HCT116 (cell line): Measurements from ENCODE around the gene IGSF9B. TPM values are rescaled to one million over a fixed set of nuclear protein-coding genes. Genes with fewer than 3 reads are reported as not detected.

ENCODE experiments used
- ATAC-seq: fragments of 200-7000 bp; cut with Tn5 transposase; 2 replicates; pipeline ENCODE4 v1.9.1; 2020; ENCODE audit warnings: mild to moderate bottlenecking, moderate library complexity
- Bru-seq: library from RNA; stranded (reverse); fragments of 400-500 nt; gene quantifications from one replicate; lab custom pipeline; 2021; lab: Mats Ljungman, UMichigan
- BruChase-seq, 2 experiments: library from RNA; stranded (reverse); fragments of 400-500 nt; gene quantifications; one replicate each; lab custom pipeline; 2021; lab: Mats Ljungman, UMichigan
- BruUV-seq: library from RNA; stranded (reverse); fragments of 400-500 nt; replicated peaks from 2 replicates; lab custom pipeline; 2021; lab: Mats Ljungman, UMichigan
- CTCF ChIA-PET: fragments of 300-600 bp; sonication (Branson Sonifier 250); formaldehyde crosslinking; loops from one replicate; lab custom pipeline; 2021; ENCODE audit warnings: antibody characterized with exemption; lab: Charles Lee
- POLR2A ChIA-PET: fragments of 300-600, 350-600 bp; sonication (Branson Sonifier 250); formaldehyde crosslinking; loops from one replicate; lab custom pipeline; 2021; ENCODE audit warnings: antibody characterized with exemption; lab: Charles Lee
- RAD21 ChIA-PET, 2 experiments: fragments of 300-600 bp; sonication (Branson Sonifier 250); formaldehyde crosslinking; loops; one replicate each; lab custom pipeline; 2023; ENCODE audit warnings: low total read pairs in 2 of 2; ENCODE audit not compliant: uncharacterized antibody in 2 of 2, unreplicated experiment in 2 of 2, low non-redundant PET in 1 of 2; lab: Charles Lee
- DNase-seq: peaks from one replicate; pipeline ENCODE4 v3.0.0-alpha.2; 2010; ENCODE audit warnings: low read depth, low spot score
- H2AFZ ChIP-seq: fragments of 200-600 bp; shearing (Covaris generic), sonication (generic); 2 replicates; pipeline ENCODE4 v1.6.1; 2017; ENCODE audit warnings: low read depth, mixed run types, mixed read lengths, antibody characterized with exemption, low read length; ENCODE audit not compliant: poor library complexity, severe bottlenecking
- H3K27ac ChIP-seq: 2 replicates; pipeline ENCODE4 v1.5.1; 2012; ENCODE audit warnings: low read depth, low read length
- H3K27me3 ChIP-seq: fragments of 200-600 bp; sonication (generic); 2 replicates; pipeline ENCODE4 v1.6.1; 2016; ENCODE audit warnings: mixed run types, low read length, mixed read lengths; ENCODE audit not compliant: insufficient read depth
- H3K36me3 ChIP-seq, 2 experiments: fragments of 200-500 bp in 1 of 2; fragments of 200-600 bp in 1 of 2; sonication (Bioruptor generic) in 1 of 2; sonication (generic) in 1 of 2; 2 replicates each; pipeline versions ENCODE4 v1.5.1 to v1.6.1; 2014 to 2016; ENCODE audit warnings: low read length in 2 of 2, inconsistent platforms in 1 of 2, mixed read lengths in 1 of 2, mixed run types in 1 of 2; ENCODE audit not compliant: insufficient read depth in 2 of 2, control insufficient read depth in 1 of 2
- H3K4me1 ChIP-seq, 2 experiments: fragments of 200-600 bp in 1 of 2; sonication (generic) in 1 of 2; 2 replicates each; pipeline versions ENCODE4 v1.5.1 to v1.6.1; 2012 to 2017; ENCODE audit warnings: low read length in 2 of 2, inconsistent platforms in 1 of 2, mild to moderate bottlenecking in 1 of 2, mixed read lengths in 1 of 2, mixed run types in 1 of 2, moderate library complexity in 1 of 2; ENCODE audit not compliant: insufficient read depth in 2 of 2, control insufficient read depth in 1 of 2
- H3K4me2 ChIP-seq: fragments of 200-600 bp; sonication (generic); 2 replicates; pipeline ENCODE4 v1.6.1; 2017; ENCODE audit warnings: mixed run types, low read length, mixed read lengths
- H3K4me3 ChIP-seq, 2 experiments: fragments of 200-600 bp in 1 of 2; sonication (generic) in 1 of 2; replicated peaks in 1 of 2; 2 replicates each; pipeline ENCODE4 v1.5.1; 2011 to 2016; ENCODE audit warnings: low read length in 2 of 2, control low read depth in 1 of 2, low read depth in 1 of 2, mild to moderate bottlenecking in 1 of 2, mixed read lengths in 1 of 2, mixed run types in 1 of 2
- H3K79me2 ChIP-seq: fragments of 200-600 bp; sonication (generic); 2 replicates; pipeline ENCODE4 v1.6.1; 2017; ENCODE audit warnings: mild to moderate bottlenecking, mixed run types, low read length, moderate library complexity, mixed read lengths; ENCODE audit not compliant: insufficient read depth
- H3K9ac ChIP-seq: fragments of 200-600 bp; sonication (generic); 2 replicates; pipeline ENCODE4 v1.6.1; 2016; ENCODE audit warnings: low read length, mixed read lengths
- H3K9me2 ChIP-seq: fragments of 200-600 bp; sonication (generic), shearing (Covaris generic); 2 replicates; pipeline ENCODE4 v1.6.1; 2017; ENCODE audit warnings: mixed run types, mild to moderate bottlenecking, moderate library complexity; ENCODE audit not compliant: insufficient read depth
- H3K9me3 ChIP-seq, 2 experiments: fragments of 200-500 bp in 1 of 2; fragments of 200-600 bp in 1 of 2; sonication (Bioruptor generic) in 1 of 2; sonication (generic) in 1 of 2; 2 replicates each; pipeline ENCODE4 v1.6.1; 2014 to 2017; ENCODE audit warnings: low read length in 2 of 2, mixed read lengths in 2 of 2, inconsistent platforms in 1 of 2, low read depth in 1 of 2, mild to moderate bottlenecking in 1 of 2, mixed run types in 1 of 2, moderate library complexity in 1 of 2; ENCODE audit not compliant: control insufficient read depth in 1 of 2, insufficient read depth in 1 of 2
- H4K20me1 ChIP-seq: fragments of 200-600 bp; sonication (generic), shearing (Covaris generic); 2 replicates; pipeline ENCODE4 v1.6.1; 2017; ENCODE audit warnings: mixed run types, mild to moderate bottlenecking, moderate library complexity; ENCODE audit not compliant: insufficient read depth
- CEBPB ChIP-seq: IDR thresholded peaks from 2 replicates; pipeline ENCODE4 v1.6.1; 2012; ENCODE audit warnings: low read depth
- EZH2 ChIP-seq: fragments of 200-600 bp; sonication (generic); IDR thresholded peaks from 2 replicates; pipeline ENCODE4 v1.6.1; 2017; ENCODE audit warnings: antibody characterized with exemption, mixed run types
- POLR2AphosphoS5 ChIP-seq: IDR thresholded peaks from 2 replicates; pipeline ENCODE4 v1.6.1; 2011; ENCODE audit warnings: mild to moderate bottlenecking, low read depth, low read length, moderate library complexity
- SIN3A ChIP-seq: IDR thresholded peaks from 2 replicates; pipeline ENCODE4 v1.6.1; 2012; ENCODE audit warnings: low read depth
- SRF ChIP-seq: IDR thresholded peaks from 2 replicates; pipeline ENCODE4 v1.6.1; 2012; ENCODE audit warnings: low read depth
- ZFX ChIP-seq: fragments of 450-650 bp; IDR thresholded peaks from 2 replicates; pipeline ENCODE4 v1.6.1; 2017
- intact Hi-C: fragments of 100-400 bp; cut with micrococcal nuclease; formaldehyde crosslinking; loops from 2 replicates; pipeline ENCODE4 v1.10.0; 2022
- long read RNA-seq: library from polyadenylated mRNA; unstranded; transcript quantifications from one replicate; pipeline ENCODE4 v2.0.0, GENCODE V29; 2021; ENCODE audit not compliant: unreplicated experiment
- polyA plus RNA-seq: library from polyadenylated mRNA; unstranded; fragments of >200 nt; gene quantifications from 2 replicates; pipeline ENCODE4 v1.2.1, GENCODE V29; 2012; ENCODE audit warnings: missing spikeins
- total RNA-seq: library from RNA; stranded (reverse); gene quantifications from one replicate; pipeline ENCODE4 v1.2.1, GENCODE V29; 2021; ENCODE audit not compliant: unreplicated experiment
- TF ChIP-seq, protein P1 (sequence below), 3 experiments: fragments of 200-600 bp in 1 of 3; sonication (generic) in 1 of 3; IDR thresholded peaks in 2 of 3; conservative IDR thresholded peaks in 1 of 3; 2 replicates each; pipeline ENCODE4 v1.5.1; 2012 to 2017; ENCODE audit warnings: low read depth in 2 of 3, low read length in 2 of 3, antibody characterized with exemption in 1 of 3, borderline replicate concordance in 1 of 3, control low read depth in 1 of 3, mild to moderate bottlenecking in 1 of 3, mixed read lengths in 1 of 3, mixed run types in 1 of 3, moderate library complexity in 1 of 3; ENCODE audit not compliant: insufficient read depth in 1 of 3
- TF ChIP-seq, protein P2 (sequence below): IDR thresholded peaks from 2 replicates; pipeline ENCODE4 v1.6.1; 2012
- TF ChIP-seq, protein P3 (sequence below): IDR thresholded peaks from 2 replicates; pipeline ENCODE4 v1.6.1; 2011; ENCODE audit warnings: mild to moderate bottlenecking, low read length, moderate library complexity; ENCODE audit not compliant: insufficient replicate concordance; ENCODE audit errors: extremely low read depth

Gene IGSF9B, protein sequence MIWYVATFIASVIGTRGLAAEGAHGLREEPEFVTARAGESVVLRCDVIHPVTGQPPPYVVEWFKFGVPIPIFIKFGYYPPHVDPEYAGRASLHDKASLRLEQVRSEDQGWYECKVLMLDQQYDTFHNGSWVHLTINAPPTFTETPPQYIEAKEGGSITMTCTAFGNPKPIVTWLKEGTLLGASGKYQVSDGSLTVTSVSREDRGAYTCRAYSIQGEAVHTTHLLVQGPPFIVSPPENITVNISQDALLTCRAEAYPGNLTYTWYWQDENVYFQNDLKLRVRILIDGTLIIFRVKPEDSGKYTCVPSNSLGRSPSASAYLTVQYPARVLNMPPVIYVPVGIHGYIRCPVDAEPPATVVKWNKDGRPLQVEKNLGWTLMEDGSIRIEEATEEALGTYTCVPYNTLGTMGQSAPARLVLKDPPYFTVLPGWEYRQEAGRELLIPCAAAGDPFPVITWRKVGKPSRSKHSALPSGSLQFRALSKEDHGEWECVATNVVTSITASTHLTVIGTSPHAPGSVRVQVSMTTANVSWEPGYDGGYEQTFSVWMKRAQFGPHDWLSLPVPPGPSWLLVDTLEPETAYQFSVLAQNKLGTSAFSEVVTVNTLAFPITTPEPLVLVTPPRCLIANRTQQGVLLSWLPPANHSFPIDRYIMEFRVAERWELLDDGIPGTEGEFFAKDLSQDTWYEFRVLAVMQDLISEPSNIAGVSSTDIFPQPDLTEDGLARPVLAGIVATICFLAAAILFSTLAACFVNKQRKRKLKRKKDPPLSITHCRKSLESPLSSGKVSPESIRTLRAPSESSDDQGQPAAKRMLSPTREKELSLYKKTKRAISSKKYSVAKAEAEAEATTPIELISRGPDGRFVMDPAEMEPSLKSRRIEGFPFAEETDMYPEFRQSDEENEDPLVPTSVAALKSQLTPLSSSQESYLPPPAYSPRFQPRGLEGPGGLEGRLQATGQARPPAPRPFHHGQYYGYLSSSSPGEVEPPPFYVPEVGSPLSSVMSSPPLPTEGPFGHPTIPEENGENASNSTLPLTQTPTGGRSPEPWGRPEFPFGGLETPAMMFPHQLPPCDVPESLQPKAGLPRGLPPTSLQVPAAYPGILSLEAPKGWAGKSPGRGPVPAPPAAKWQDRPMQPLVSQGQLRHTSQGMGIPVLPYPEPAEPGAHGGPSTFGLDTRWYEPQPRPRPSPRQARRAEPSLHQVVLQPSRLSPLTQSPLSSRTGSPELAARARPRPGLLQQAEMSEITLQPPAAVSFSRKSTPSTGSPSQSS (N-terminal part only)
- 12.4 TPM for total RNA-seq
- polyA plus RNA-seq = 4.1 and 5.2 TPM in 2 replicates
- Bru-seq, nascent RNA = percentile 50 among the genes with signal in this experiment
- percentile 59 among the genes with signal in this experiment for BruChase-seq, experiment 1, labeled RNA remaining after a 6-hour chase
- BruChase-seq, experiment 2, labeled RNA remaining after a 2-hour chase = percentile 61 among the genes with signal in this experiment
- long read RNA-seq, partial matches to known transcripts = 1 of 2 reads
- long read RNA-seq, other reads (novel, unspliced or antisense) = 1 of 2 reads

DNA sequence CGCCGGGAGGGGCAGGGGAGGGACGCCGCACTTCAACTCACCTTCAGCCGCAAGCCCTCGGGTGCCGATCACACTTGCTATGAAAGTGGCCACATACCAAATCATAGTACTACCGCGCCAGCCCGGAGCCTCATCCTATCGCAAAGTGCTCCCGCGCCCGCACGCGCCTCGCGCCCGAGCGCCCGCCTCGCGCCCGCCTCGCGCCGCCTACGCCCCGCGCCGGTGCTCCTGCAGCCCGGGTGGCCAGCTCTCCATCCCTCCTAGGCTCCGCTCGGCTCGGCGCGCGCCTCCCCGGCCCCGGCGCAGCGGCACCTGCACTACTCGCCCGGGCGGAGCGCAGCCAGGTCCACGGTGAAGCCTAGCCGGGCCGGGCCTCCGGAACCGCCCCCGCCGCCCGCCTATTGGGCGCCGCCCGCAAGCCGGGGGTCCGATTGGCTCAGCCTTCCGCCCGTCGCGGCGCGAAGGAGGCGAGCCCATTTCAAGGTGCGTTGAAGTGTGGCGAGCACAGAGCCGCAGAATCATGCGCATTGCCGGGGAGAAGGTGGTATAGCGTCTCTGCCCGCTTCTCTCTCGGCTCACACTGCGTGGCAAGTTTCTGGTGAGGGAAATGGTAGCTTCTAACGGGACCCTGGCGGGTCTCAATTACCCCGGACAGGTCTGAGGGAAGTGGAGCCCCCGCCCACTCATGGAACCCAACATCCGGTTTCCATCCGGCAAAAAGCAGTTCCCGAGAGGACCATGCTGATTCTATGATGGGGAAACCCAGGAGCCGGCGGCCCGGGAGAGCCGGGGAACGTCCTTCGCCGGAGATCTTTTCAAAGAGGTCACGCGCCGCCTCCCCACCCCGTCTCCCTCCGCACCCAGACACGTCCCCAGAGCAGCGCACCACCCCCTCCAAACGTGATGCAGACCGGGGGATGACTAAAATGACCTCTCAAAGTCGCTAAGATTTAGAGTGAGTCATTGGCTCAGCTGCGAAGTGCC lies at the start of gene IGSF9B:
Gene IGSF9B (minus strand): TSS at position 319 of the 984 bp plus-strand sequence. CDS start 214 bp downstream, at position 105.
- peak within 1 kb of the TSS; percentile 90 for H3K4me2 ChIP-seq
- peak within 1 kb of the TSS; percentile 77 to 79 for H3K4me3 ChIP-seq
- peak within 1 kb of the TSS; percentile 53; the same call in 1 of the 2 replicates for H3K27ac ChIP-seq
- no TSS peak for BruUV-seq
- peak within 1 kb of the TSS; percentile 90 for H2AFZ ChIP-seq
- no peaks in the 10 kb centered on the region for H4K20me1 ChIP-seq
- H3K9me2 ChIP-seq = no peaks in the 10 kb centered on the region
- H3K36me3 ChIP-seq = no peaks in the 10 kb centered on the region
- no peaks in the 10 kb centered on the region for H3K9me3 ChIP-seq
- ChIA-PET POLR2A (no interaction called here), RAD21 (interaction anchor here in 1 of 2 experiments (0.6 kb wide), 1 partner anchor 83 kb away, joined by 3 read pairs; no protein-coding TSS in a partner anchor), CTCF (no interaction called here)
- ATAC-seq (peak; percentile 98), DNase-seq (peak; percentile 67)
- intact Hi-C loops = no loop called here
- H3K27me3 ChIP-seq = no peaks in the 10 kb centered on the region
- peaks cover 12% of the 10 kb centered on the region for H3K79me2 ChIP-seq
- peaks cover 4 to 26% of the 10 kb centered on the region in 2 experiments; a peak in 3 of 4 replicates for H3K4me1 ChIP-seq
- peak within 1 kb of the TSS; percentile 59 for H3K9ac ChIP-seq
- TF ChIP-seq, protein P1, sequence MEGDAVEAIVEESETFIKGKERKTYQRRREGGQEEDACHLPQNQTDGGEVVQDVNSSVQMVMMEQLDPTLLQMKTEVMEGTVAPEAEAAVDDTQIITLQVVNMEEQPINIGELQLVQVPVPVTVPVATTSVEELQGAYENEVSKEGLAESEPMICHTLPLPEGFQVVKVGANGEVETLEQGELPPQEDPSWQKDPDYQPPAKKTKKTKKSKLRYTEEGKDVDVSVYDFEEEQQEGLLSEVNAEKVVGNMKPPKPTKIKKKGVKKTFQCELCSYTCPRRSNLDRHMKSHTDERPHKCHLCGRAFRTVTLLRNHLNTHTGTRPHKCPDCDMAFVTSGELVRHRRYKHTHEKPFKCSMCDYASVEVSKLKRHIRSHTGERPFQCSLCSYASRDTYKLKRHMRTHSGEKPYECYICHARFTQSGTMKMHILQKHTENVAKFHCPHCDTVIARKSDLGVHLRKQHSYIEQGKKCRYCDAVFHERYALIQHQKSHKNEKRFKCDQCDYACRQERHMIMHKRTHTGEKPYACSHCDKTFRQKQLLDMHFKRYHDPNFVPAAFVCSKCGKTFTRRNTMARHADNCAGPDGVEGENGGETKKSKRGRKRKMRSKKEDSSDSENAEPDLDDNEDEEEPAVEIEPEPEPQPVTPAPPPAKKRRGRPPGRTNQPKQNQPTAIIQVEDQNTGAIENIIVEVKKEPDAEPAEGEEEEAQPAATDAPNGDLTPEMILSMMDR (IDR thresholded peaks at IDR 0.05 in 2 of 3, conservative IDR thresholded peaks at IDR 0.05 in 1 of 3; ENCODE audit: borderline replicate concordance in 1 of 3, insufficient read depth in 1 of 3, low read depth in 2 of 3, low read length in 2 of 3) = no peak
- TF ChIP-seq ZFX (peak; percentile 35; the same call in 1 of the 2 replicates), EZH2 (no peak), SRF (no peak; the same call in 1 of the 2 replicates), POLR2AphosphoS5 (peak; percentile 75), CEBPB (no peak), SIN3A (no peak)
- TF ChIP-seq, protein P2, sequence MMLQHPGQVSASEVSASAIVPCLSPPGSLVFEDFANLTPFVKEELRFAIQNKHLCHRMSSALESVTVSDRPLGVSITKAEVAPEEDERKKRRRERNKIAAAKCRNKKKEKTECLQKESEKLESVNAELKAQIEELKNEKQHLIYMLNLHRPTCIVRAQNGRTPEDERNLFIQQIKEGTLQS = no peak
- TF ChIP-seq, protein P3, sequence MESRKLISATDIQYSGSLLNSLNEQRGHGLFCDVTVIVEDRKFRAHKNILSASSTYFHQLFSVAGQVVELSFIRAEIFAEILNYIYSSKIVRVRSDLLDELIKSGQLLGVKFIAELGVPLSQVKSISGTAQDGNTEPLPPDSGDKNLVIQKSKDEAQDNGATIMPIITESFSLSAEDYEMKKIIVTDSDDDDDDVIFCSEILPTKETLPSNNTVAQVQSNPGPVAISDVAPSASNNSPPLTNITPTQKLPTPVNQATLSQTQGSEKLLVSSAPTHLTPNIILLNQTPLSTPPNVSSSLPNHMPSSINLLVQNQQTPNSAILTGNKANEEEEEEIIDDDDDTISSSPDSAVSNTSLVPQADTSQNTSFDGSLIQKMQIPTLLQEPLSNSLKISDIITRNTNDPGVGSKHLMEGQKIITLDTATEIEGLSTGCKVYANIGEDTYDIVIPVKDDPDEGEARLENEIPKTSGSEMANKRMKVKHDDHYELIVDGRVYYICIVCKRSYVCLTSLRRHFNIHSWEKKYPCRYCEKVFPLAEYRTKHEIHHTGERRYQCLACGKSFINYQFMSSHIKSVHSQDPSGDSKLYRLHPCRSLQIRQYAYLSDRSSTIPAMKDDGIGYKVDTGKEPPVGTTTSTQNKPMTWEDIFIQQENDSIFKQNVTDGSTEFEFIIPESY = no peak
